Measurements from ENCODE around the gene FOXN3. TPM values are rescaled to one million over a fixed set of nuclear protein-coding genes. Genes with fewer than 3 reads are reported as not detected.

FOXN3 gene
- total RNA-seq, 1 donor from 2014 or later = 40.7 TPM

DNA sequence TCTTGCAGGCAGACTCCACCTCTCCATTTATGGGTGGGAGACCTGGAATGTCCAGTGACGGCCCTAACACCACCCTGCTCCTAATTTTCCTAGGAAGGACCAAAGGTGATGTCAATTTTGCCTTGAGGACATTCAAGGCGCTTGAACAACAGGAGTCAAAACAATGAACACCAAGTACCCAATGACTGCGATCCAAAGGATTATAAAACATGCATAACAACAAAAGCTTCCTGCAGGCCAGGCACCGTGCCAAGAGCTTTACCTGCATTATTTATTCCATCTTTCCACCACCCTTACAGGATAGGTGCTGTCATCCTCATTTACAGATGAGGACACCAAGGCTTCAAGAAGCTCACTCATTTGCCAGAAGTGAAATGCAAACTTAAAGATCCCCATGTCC lies 15.2 kb upstream of the FOXN3 start:
- no peak for DNase-seq (ENCODE audit: extremely low read depth, low read depth, low spot score)

DNA sequence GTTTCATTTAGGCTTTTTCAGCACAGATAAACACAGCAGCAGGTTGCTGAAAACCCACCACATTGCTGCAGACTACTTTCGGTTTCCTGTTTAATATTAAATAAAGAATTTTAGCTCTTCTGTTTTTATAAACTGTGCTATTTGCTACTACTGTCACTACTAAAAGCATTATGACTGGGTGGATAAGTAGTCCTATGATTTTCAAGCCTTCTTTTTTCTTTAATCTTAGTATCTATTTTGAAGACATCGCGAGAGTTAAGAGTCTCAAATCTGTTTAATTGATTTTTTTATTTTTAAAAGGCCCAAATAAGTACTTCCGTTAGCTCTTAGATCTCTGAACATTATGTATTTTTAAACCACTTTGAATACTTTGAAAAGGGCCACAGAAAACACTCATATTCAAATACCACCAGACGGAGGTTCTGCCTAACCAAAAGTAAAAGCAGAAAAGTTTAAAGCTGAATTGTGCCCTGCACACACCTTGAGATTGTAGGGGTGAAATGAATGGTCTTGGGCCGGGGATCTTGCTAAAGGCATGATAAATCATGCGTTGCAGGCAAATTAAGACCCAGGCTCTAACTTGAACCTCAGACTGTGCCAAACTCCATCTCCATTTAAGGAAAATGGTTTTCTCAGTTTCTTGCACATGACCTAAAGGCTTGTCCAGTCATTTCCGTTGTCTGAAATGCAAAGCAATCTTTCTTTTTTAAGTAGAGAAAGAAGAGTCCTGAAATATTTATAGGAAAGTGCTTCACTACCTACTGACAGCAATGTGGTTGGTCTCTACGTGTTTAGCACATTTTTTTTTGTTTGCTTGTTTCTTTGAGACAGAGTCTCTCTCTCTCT lies 13.6 kb upstream of the FOXN3 start:
- DNase-seq (ENCODE audit: extremely low read depth, low read depth, low spot score) = no peak

DNA sequence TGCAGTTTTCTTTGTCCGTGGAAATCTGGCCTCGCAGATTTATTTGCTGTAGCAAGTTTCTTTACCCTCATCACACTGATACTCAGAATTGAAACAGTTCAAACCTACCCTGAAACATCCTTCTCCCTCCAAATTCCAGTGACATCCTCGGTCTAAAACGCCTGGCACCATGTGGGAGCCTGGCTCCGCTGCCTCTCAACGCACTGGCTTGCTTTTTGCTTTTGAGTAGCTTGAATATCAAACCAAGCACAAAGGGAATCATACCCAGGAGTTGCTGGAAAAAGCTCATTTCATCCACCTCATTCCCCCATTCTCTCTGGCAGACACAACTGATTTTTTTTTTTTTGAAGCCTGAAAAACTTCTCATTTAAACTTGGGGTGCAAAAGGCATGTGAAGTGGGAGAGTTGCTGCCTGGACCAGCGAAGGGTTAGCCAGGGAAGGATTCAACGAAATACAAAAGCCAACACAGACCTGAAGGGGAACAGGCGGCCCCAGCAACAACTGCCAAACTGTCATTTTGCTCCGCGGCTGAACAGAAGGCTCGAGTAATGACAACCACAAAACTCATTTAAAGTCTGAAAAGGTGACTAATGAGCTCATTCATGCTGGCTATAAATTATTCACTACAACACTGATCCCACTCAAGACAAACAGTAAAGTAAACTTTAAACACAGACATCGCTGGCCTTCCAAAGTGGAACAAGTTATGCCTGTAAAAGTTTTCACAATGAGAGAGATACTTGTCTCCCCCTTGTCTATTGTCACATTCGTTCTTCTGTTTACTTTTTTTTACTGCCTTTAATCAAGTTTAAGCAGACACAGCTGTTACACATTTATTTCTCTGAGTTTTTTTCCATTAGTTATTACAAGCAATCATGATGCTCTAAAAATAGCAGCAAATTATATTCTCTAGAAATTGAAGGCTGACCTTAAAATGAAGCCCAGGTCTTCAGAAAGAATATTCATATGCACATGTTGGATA lies 12.5 kb upstream of the FOXN3 start:
- DNase-seq (ENCODE audit: extremely low read depth, low read depth, low spot score) = no peak

DNA sequence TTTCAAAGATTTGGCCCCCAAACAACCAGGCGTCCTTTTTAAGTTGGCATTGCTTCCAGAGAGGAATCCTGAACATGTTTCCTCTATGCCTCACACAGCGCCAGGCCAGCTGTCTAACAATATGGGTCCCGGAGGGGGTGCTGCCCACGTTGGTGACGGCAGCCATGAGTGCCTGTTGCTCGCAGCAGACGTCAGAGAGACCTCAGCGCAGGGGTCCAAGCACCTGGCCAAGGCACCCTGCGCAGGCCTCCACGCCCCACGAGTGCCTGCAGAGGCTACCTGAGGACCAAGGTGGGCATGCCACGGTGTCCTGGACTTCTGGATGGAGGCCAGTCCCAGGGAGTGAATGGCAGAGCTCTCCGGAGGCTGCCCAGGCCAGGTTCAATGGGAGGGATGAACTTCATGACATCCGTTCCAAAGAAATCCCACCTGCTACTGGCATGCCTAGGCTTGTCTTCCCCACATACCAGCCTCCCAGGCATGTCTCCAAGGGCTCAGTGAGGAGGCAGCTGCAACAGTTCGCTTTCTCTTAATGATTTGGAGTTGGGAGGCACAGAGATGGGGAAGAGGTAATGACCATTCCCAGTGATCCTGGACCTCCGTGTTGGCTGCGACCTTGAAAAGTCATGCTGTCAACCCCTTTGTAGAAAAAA lies 11.6 kb upstream of the FOXN3 start:
- no peak for DNase-seq (ENCODE audit: extremely low read depth, low read depth, low spot score)

GRCh38 chr14:89428173-89428523 lies 11.1 kb upstream of the FOXN3 start:
- no peak for DNase-seq (ENCODE audit: extremely low read depth, low read depth, low spot score)

GRCh38 chr14:89427426-89428172 lies 10.6 kb upstream of the FOXN3 start:
- DNase-seq (ENCODE audit: extremely low read depth, low read depth, low spot score) = no peak

DNA sequence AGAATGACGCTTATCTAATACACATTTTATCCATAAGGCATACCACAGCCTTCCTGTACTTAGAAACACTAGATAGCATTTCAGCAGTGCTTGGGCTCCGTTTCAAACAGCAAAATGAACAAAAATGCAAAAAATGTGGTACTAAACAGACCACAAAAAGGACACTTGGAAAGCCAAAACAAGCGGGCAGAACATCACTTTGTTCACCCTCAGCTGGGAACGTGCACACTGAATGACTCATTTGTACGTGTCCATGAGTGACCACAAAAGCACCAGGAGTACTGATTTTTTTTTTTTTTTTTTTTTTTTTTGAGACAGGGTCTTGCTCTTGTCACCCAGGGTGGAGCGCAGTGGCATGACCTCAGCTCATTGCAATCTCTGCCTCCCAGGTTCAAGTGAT lies 8.9 kb upstream of the FOXN3 start:
- peak; percentile 65 for DNase-seq (ENCODE audit: extremely low read depth, low read depth, low spot score)

- no peak for DNase-seq (ENCODE audit: extremely low read depth, low read depth, low spot score)
Measured at GRCh38 chr14:89424241-89424640, 7.2 kb upstream of the FOXN3 start.

DNA sequence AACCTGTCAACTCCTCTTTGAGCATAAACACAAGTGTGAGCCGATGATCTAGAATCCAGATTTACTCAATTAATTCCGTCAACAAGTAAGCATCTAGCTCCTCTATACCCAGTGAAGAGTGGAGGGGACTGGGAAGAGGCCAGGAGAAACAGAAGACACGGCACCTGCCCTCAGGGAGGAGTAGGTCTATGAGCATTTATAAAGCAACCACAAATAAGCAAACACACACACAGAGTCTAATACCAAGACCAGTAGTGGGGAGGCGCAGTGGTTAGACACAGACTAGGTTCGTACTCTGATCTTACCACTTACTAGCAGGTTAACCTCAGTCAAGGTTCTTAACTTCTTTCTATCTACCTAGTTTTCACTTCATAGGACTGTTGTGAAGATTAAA lies 5.9 kb upstream of the FOXN3 start:
- DNase-seq (ENCODE audit: extremely low read depth, low read depth, low spot score) = no peak

DNA sequence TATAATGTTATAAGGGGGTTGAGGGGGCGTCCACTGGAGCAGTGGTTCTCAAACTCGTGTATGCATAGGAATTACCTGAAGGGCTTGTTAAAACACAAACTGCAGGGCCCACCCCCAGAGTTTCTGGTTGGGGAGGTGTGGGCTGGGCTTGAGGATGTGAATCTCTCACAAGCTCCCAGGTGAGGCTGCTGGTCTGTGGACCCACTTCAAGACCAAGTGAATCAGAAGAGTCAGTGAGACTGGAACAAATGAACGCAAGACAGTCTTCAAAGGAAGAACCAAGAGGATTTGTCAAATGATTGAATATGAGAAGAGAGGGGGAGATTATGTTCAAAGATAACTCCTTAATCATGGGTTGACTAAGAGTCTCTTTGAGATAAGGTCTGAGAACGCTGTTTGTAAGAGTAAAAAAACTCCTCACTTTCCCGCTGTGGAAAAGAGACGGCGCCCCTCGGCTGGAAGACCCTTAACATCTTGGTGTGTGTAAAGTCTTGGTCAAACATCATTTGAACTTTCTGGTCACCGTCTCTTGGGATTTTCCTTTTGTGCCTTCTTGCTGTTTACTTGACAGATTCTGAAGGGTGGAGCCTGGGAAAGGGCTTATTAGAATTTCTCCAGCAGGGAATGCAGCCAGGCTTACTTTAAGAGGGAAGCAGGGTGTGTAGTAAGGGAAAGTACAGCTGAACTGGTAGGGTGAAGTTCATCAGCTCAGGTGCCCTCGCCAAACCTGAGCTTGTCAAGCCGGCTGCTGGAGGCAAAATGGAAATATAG lies 5.3 kb upstream of the FOXN3 start:
- no peak for DNase-seq (ENCODE audit: extremely low read depth, low read depth, low spot score)

GRCh38 chr14:89420502-89420901 lies 3.5 kb upstream of the FOXN3 start:
- DNase-seq (ENCODE audit: extremely low read depth, low read depth, low spot score) = no peak

DNA sequence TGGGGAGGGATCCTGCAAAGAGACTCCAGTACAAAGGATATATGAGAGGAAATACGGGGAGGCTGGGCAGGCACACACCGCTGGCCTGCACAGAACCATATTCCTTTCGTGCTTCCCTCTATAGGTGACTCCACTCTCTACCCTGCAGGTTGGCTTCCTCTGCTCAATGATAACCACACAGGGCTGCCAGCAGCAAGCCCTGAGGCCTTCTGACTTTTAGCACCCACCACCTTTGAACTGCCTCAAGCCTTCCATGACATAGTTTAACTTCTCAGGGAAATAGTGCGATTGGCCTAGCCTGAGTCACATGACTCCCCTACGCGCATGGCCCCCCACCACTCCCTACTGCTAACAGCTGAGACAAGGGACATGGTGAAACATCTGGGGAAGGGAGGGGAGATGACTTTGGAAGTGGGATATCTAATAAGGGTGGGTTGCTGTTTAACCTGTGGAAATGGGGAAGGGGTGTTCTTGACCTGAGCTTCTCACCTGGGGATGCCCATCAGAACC lies 3.0 kb upstream of the FOXN3 start:
- DNase-seq (ENCODE audit: extremely low read depth, low read depth, low spot score) = no peak

DNA sequence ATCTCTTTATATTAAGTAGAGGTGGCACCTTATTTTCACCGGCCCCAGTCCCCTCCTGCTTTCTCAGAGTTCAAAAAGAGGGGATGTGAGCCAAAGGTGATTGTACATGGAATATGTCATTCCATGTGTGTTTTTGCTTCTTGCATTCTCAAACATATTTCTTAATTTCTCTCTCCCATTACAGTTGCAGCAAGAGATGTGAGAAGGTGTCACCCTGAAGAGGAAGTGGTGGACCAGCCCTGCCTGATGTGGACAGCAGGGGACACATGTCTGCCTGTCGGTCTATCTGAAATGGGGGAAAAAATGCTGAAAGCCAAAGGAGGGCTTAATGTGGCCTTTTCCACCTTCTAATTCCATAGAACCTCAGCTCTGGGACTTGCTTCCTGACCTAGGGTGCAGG lies 1.9 kb upstream of the FOXN3 start:
- no peak for DNase-seq (ENCODE audit: extremely low read depth, low read depth, low spot score)

- DNase-seq (ENCODE audit: extremely low read depth, low read depth, low spot score) = no peak
Measured at GRCh38 chr14:89418452-89418851, 1.4 kb upstream of the FOXN3 start.

- DNase-seq (ENCODE audit: extremely low read depth, low read depth, low spot score) = no peak
Measured at GRCh38 chr14:89417465-89418225, 612 bp upstream of the FOXN3 start.

GRCh38 chr14:89416002-89416995 lies 734 bp downstream of the FOXN3 start:
- peak; percentile 73 for DNase-seq (ENCODE audit: extremely low read depth, low read depth, low spot score)

DNA sequence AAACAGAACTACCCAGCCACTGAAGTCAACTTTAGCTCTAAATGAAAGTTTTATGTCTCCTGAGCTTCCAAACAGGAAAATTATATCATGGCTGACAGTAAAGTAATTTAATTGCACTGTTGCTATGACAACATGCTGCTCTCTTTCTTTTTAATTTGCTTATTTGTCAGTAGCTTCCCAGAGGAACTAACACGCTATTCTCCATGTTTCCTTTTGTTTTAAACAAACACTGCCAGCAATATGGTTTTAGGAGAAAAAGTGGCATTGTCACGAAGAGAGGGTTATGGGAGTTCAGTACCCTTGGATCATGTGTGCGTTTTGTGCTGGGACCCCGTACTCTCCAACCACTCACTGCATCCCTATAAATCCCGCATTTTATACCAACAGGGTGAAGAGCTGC lies 1.9 kb downstream of the FOXN3 start:
- DNase-seq (ENCODE audit: extremely low read depth, low read depth, low spot score) = no peak

GRCh38 chr14:89411976-89412375 lies 5.1 kb downstream of the FOXN3 start:
- DNase-seq (ENCODE audit: extremely low read depth, low read depth, low spot score) = no peak
